GM12892 (cell line): Measurements from ENCODE around the gene HDAC2.

ENCODE experiments used
- POLR2A ChIP-seq: IDR thresholded peaks from 2 replicates; pipeline ENCODE4 v1.6.1; 2011; ENCODE audit warnings: low read depth, low read length, control low read depth
- POLR2AphosphoS5 ChIP-seq: IDR thresholded peaks from 2 replicates; pipeline ENCODE4 v1.6.1; 2011; ENCODE audit warnings: low read depth, low read length, control low read depth
- TAF1 ChIP-seq: IDR thresholded peaks from 2 replicates; pipeline ENCODE4 v1.6.1; 2011; ENCODE audit warnings: low read depth, mild to moderate bottlenecking, control low read depth, low read length, borderline replicate concordance

DNA sequence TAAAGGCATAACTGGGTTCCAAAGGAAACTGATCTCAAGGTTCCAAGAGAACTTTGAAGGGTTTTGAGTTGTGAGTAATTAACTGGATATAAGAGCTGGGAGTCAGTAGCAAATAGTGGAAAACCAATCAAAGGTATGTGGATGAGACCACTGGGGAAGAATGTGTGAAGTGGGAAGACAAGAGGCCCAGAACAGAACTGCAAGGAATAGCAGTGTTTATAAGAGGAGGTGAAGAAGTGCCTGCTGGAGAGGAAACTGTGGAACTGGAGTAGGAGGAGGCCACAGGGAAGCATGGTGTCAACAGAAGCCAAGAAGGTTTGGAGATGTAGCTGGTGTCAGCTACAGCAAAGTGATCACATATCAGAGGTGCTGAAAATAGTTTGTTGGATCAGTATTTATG is 18.7 kb upstream of the HDAC2 start:
- TF ChIP-seq POLR2AphosphoS5, result no peak
- TF ChIP-seq POLR2A, result no peak
- no peak for TF ChIP-seq TAF1
